H1 (cell line): ENCODE results near the gene TIGD1. TPM values are rescaled to one million over a fixed set of nuclear protein-coding genes. Genes with fewer than 3 reads are reported as not detected.
A peak's percentile ranks its signal among the peaks of the same experiment; 100 is the strongest.

Experiments
- CTCF ChIA-PET: fragments of 300-600 bp; sonication (Branson Sonifier 250); formaldehyde crosslinking; loops from one replicate; lab custom pipeline; 2021; ENCODE audit not compliant: partially characterized antibody; lab: Charles Lee
- POLR2A ChIA-PET: fragments of 300-600 bp; sonication (Branson Sonifier 250); formaldehyde crosslinking; loops from one replicate; lab custom pipeline; 2021; ENCODE audit warnings: inconsistent platforms; ENCODE audit not compliant: partially characterized antibody; lab: Charles Lee
- DNase-seq, 2 experiments: peaks; one replicate each; pipeline versions ENCODE4 v3.0.0 to v3.0.0-alpha.2; 2010 to 2022; ENCODE audit warnings: low spot score in 2 of 2, low read depth in 1 of 2, mixed read lengths in 1 of 2
- FAIRE-seq: peaks from 2 replicates; lab custom pipeline; 2011; peaks lifted over from hg19 to GRCh38; lab: Jason Lieb, UNC
- H2AFZ ChIP-seq: 2 replicates; pipeline ENCODE4 v1.8.1; 2012; ENCODE audit warnings: low read length, inconsistent platforms
- H2AK5ac ChIP-seq: 2 replicates; pipeline ENCODE4 v1.6.1; 2013; ENCODE audit warnings: low read depth, low read length
- H2BK120ac ChIP-seq: replicated peaks from 2 replicates; pipeline ENCODE3; 2013; ENCODE audit warnings: low read depth, low read length, inconsistent platforms
- H2BK12ac ChIP-seq: 2 replicates; pipeline ENCODE4 v1.6.1; 2013; ENCODE audit warnings: low read depth, low read length
- H2BK15ac ChIP-seq: 2 replicates; pipeline ENCODE4 v1.6.1; 2013; ENCODE audit warnings: low read length
- H2BK20ac ChIP-seq: 2 replicates; pipeline ENCODE4 v1.6.1; 2013; ENCODE audit warnings: low read length
- H2BK5ac ChIP-seq: 2 replicates; pipeline ENCODE4 v1.6.1; 2013; ENCODE audit warnings: low read depth, low read length
- H3K14ac ChIP-seq: 2 replicates; pipeline ENCODE4 v1.6.1; 2013; ENCODE audit warnings: inconsistent platforms; ENCODE audit not compliant: insufficient read length
- H3K18ac ChIP-seq: 2 replicates; pipeline ENCODE4 v1.6.1; 2013; ENCODE audit warnings: low read length; ENCODE audit errors: extremely low read depth
- H3K23ac ChIP-seq: 2 replicates; pipeline ENCODE4 v1.6.1; 2013; ENCODE audit warnings: inconsistent platforms; ENCODE audit not compliant: insufficient read length
- H3K23me2 ChIP-seq: 2 replicates; pipeline ENCODE4 v1.6.1; 2013; ENCODE audit warnings: low read depth, low read length
- H3K27ac ChIP-seq: 2 replicates; pipeline ENCODE4 v1.6.1; 2011; ENCODE audit warnings: low read depth, low read length, inconsistent platforms
- H3K27me3 ChIP-seq, 4 experiments: replicated peaks in 1 of 4; 1 replicate in 1 of 4; 2 replicates in 3 of 4; pipeline versions ENCODE4 v1.6.1 to v1.8.1; 2011 to 2013; ENCODE audit warnings: low read length in 3 of 4, mild to moderate bottlenecking in 3 of 4, inconsistent platforms in 2 of 4, mixed read lengths in 2 of 4, moderate library complexity in 1 of 4; ENCODE audit not compliant: control insufficient read depth in 3 of 4, insufficient read depth in 3 of 4; ENCODE audit errors: extremely low read depth in 1 of 4
- H3K36me3 ChIP-seq, 4 experiments: 2 replicates each; pipeline versions ENCODE4 v1.6.1 to v1.8.1; 2011 to 2013; ENCODE audit warnings: mild to moderate bottlenecking in 4 of 4, low read length in 3 of 4, moderate library complexity in 2 of 4, control low read depth in 1 of 4, inconsistent platforms in 1 of 4; ENCODE audit not compliant: insufficient read depth in 4 of 4, control insufficient read depth in 2 of 4
- H3K4ac ChIP-seq: replicated peaks from 2 replicates; pipeline ENCODE3; 2013; ENCODE audit warnings: low read length, low read depth, mixed read lengths, inconsistent platforms; ENCODE audit not compliant: insufficient read length
- H3K4me1 ChIP-seq, 4 experiments: replicated peaks in 1 of 4; 1 replicate in 1 of 4; 2 replicates in 3 of 4; pipeline versions ENCODE4 v1.6.1 to v1.8.1; 2011 to 2013; ENCODE audit warnings: low read length in 3 of 4, inconsistent platforms in 2 of 4, mixed read lengths in 1 of 4; ENCODE audit not compliant: insufficient read depth in 4 of 4, control insufficient read depth in 3 of 4
- H3K4me2 ChIP-seq, 2 experiments: 2 replicates each; pipeline versions ENCODE4 v1.6.1 to v1.8.1; 2011 to 2013; ENCODE audit warnings: low read depth in 2 of 2, low read length in 2 of 2, control low read depth in 1 of 2, inconsistent platforms in 1 of 2, mild to moderate bottlenecking in 1 of 2; ENCODE audit not compliant: insufficient read depth in 1 of 2
- H3K4me3 ChIP-seq, 4 experiments: fragments of 200-600, 300-600 bp in 1 of 4; sonication (generic), shearing (Covaris generic), sonication (Bioruptor Twin) in 1 of 4; 2 replicates each; pipeline versions ENCODE4 v1.5.1 to v1.8.1; 2011 to 2016; ENCODE audit warnings: low read length in 4 of 4, low read depth in 3 of 4, control low read depth in 2 of 4, inconsistent platforms in 2 of 4, mild to moderate bottlenecking in 2 of 4, mixed read lengths in 1 of 4, moderate library complexity in 1 of 4; ENCODE audit not compliant: insufficient read depth in 2 of 4; ENCODE audit errors: extremely low read depth in 1 of 4
- H3K56ac ChIP-seq: replicated peaks from 2 replicates; pipeline ENCODE3; 2013; ENCODE audit warnings: low read depth, mild to moderate bottlenecking, mixed read lengths, low read length, inconsistent platforms; ENCODE audit not compliant: insufficient read length
- H3K79me1 ChIP-seq: 2 replicates; pipeline ENCODE4 v1.6.1; 2013; ENCODE audit warnings: low read depth, low read length, control low read depth
- H3K79me2 ChIP-seq, 2 experiments: 2 replicates each; pipeline versions ENCODE4 v1.6.1 to v1.8.1; 2012 to 2013; ENCODE audit warnings: low read length in 2 of 2, mild to moderate bottlenecking in 2 of 2, inconsistent platforms in 1 of 2; ENCODE audit not compliant: insufficient read depth in 2 of 2, control insufficient read depth in 1 of 2
- H3K9ac ChIP-seq, 4 experiments: replicated peaks in 1 of 4; 1 replicate in 1 of 4; 2 replicates in 3 of 4; pipeline versions ENCODE4 v1.6.1 to v1.8.1; 2011 to 2013; ENCODE audit warnings: low read depth in 3 of 4, low read length in 3 of 4, control low read depth in 2 of 4, mild to moderate bottlenecking in 2 of 4, moderate library complexity in 2 of 4, inconsistent platforms in 1 of 4; ENCODE audit errors: extremely low read depth in 1 of 4
- H3K9me3 ChIP-seq, 2 experiments: 2 replicates each; pipeline versions ENCODE4 v1.6.1 to v1.8.1; 2012 to 2013; ENCODE audit warnings: mild to moderate bottlenecking in 2 of 2, moderate library complexity in 2 of 2, control low read depth in 1 of 2, inconsistent platforms in 1 of 2, low read depth in 1 of 2, low read length in 1 of 2, mixed read lengths in 1 of 2; ENCODE audit not compliant: insufficient read depth in 2 of 2
- H4K20me1 ChIP-seq, 2 experiments: replicated peaks in 1 of 2; 2 replicates each; pipeline versions ENCODE3 to v1.8.1; 2011 to 2013; ENCODE audit warnings: inconsistent platforms in 2 of 2, low read length in 2 of 2, mild to moderate bottlenecking in 1 of 2; ENCODE audit not compliant: insufficient read depth in 2 of 2, control insufficient read depth in 1 of 2
- H4K5ac ChIP-seq: 2 replicates; pipeline ENCODE4 v1.6.1; 2013; ENCODE audit warnings: low read length, low read depth, mixed read lengths, inconsistent platforms; ENCODE audit not compliant: insufficient read length
- H4K8ac ChIP-seq: 2 replicates; pipeline ENCODE4 v1.8.0; 2013; ENCODE audit warnings: mild to moderate bottlenecking, moderate library complexity, low read length, inconsistent platforms; ENCODE audit not compliant: insufficient read depth; ENCODE audit errors: extremely low read depth
- H4K91ac ChIP-seq: replicated peaks from 2 replicates; pipeline ENCODE3; 2013; ENCODE audit warnings: low read length, mixed read lengths, inconsistent platforms; ENCODE audit not compliant: insufficient read length
- CBX5 ChIP-seq: fragments of 300-800, 300-1000 bp; sonication (generic); IDR thresholded peaks from 2 replicates; pipeline ENCODE4 v1.7.1; 2016; ENCODE audit warnings: antibody characterized with exemption, low read length, low read depth
- CREB1 ChIP-seq: IDR thresholded peaks from 2 replicates; pipeline ENCODE4 v1.6.1; 2012; ENCODE audit warnings: inconsistent platforms
- E2F6 ChIP-seq: IDR thresholded peaks from 2 replicates; pipeline ENCODE4 v1.6.1; 2012; ENCODE audit warnings: inconsistent platforms
- EP300 ChIP-seq, 2 experiments: IDR thresholded peaks; 1 replicate in 1 of 2; 2 replicates in 1 of 2; pipeline ENCODE4 v1.6.1; 2011 to 2012; ENCODE audit warnings: low read depth in 2 of 2, low read length in 2 of 2, mild to moderate bottlenecking in 2 of 2, borderline replicate concordance in 1 of 2, inconsistent platforms in 1 of 2, moderate library complexity in 1 of 2
- HDAC2 ChIP-seq, 2 experiments: fragments of 300-600 bp in 1 of 2; sonication (generic) in 1 of 2; IDR thresholded peaks; 2 replicates each; pipeline ENCODE4 v1.6.1; 2011 to 2012; ENCODE audit warnings: low read depth in 2 of 2, low read length in 2 of 2, mild to moderate bottlenecking in 2 of 2, moderate library complexity in 2 of 2, borderline replicate concordance in 1 of 2, inconsistent platforms in 1 of 2
- JUND ChIP-seq: IDR thresholded peaks from 2 replicates; pipeline ENCODE4 v1.6.1; 2011; ENCODE audit warnings: mild to moderate bottlenecking, improper control_type of control experiment, low read length
- SIN3A ChIP-seq, 2 experiments: IDR thresholded peaks in 1 of 2; conservative IDR thresholded peaks in 1 of 2; 2 replicates each; pipeline ENCODE4 v1.6.1; 2011 to 2012; ENCODE audit warnings: low read length in 2 of 2, improper control_type of control experiment in 1 of 2, low read depth in 1 of 2, mild to moderate bottlenecking in 1 of 2
- SIX5 ChIP-seq: IDR thresholded peaks from 2 replicates; pipeline ENCODE4 v1.6.1; 2011; ENCODE audit warnings: mild to moderate bottlenecking, low read depth, low read length
- TCF12 ChIP-seq: IDR thresholded peaks from 2 replicates; pipeline ENCODE4 v1.6.1; 2011; ENCODE audit warnings: low read depth, mild to moderate bottlenecking, low read length
- TEAD4 ChIP-seq: IDR thresholded peaks from 2 replicates; pipeline ENCODE4 v1.6.1; 2012; ENCODE audit warnings: low read depth, low read length, inconsistent platforms, mixed read lengths
- USF2 ChIP-seq: IDR thresholded peaks from 2 replicates; pipeline ENCODE4 v1.6.1; 2011; ENCODE audit warnings: low read length, improper control_type of control experiment
- YY1 ChIP-seq: IDR thresholded peaks from 2 replicates; pipeline ENCODE4 v1.6.1; 2011; ENCODE audit warnings: low read depth, mild to moderate bottlenecking, low read length
- WGBS, 2 experiments: shearing (Covaris generic) in 1 of 2; methylation state at CpG; one replicate each; pipeline versions ENCODE4 v1.1.6 to v1.1.7; 2013 to 2015; ENCODE audit warnings: low lambda C conversion rate in 2 of 2, mixed read lengths in 2 of 2, inconsistent platforms in 1 of 2, low coverage in 1 of 2, missing lambda C conversion rate in 1 of 2; ENCODE audit not compliant: insufficient replicate concordance in 2 of 2, insufficient coverage in 1 of 2, insufficient read length in 1 of 2; ENCODE audit errors: extremely low coverage in 1 of 2, missing lambda C conversion rate in 1 of 2; 5-methylcytosine and 5-hydroxymethylcytosine counted together
- polyA plus RNA-seq, 7 experiments: library from polyadenylated mRNA; depleted of rRNA in 3 of 7; stranded (reverse) in 5 of 7; unstranded in 2 of 7; fragments of >200 nt in 5 of 7; fragments of 200-250 nt in 2 of 7; gene quantifications; 1 replicate in 5 of 7; 2 replicates in 1 of 7; 4 replicates in 1 of 7; pipeline versions ENCODE4 v1.2.1 to v1.2.3, GENCODE V29; 2011 to 2013; ENCODE audit warnings: missing spikeins in 2 of 7, mixed read lengths in 2 of 7
- total RNA-seq: library from RNA; stranded (reverse); fragmentation: NEBNext Ultra II Directional; extraction: Animal tissue kit (Norgen Biotek cat#: 25700); gene quantifications from 2 replicates; pipeline ENCODE4 v1.2.1, GENCODE V29; 2021

Gene TIGD1
- total and polyA plus RNA-seq, 2 of the 8 experiments (the other 6 are each of a cell fraction or from before 2014, with no cell fraction given): 4.7 to 8.3 TPM

DNA sequence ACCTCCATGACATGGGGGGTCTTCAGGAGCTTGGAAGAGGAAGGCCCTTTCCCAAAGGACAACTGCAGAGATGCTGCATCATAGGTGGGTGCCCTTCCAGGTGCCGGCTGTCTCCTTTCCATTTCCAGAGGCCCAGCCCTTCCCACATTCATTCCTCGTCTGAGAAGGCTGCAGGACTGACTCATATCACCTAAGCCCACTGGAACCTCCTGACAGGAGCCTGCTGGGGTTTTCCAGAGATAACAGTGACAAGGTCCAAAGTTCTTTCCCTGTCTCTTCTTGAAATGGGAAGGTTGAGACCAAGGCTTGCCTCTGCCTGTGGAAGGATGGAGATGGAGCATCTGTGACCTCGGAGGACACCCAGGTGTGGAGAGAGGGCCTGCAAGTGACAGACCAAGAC, 33.8 kb downstream of the TIGD1 start:
- peaks cover 0 to 4% (median 3%) of the 10 kb centered on the region in 4 experiments; a peak in 5 of 7 replicates for H3K4me1 ChIP-seq
- H2BK120ac ChIP-seq: no peak overlapping the region
- no peak overlapping the region for H2BK12ac ChIP-seq
- no peak overlapping the region for H2BK20ac ChIP-seq
- H3K4me3 ChIP-seq: no peak overlapping the region
- no peak overlapping the region for H3K18ac ChIP-seq
- H2AK5ac ChIP-seq: no peak overlapping the region
- H3K14ac ChIP-seq: no peak overlapping the region
- H3K56ac ChIP-seq: no peak overlapping the region
- H2BK15ac ChIP-seq: peak overlapping the region; percentile 61; the same call in 1 of the 2 replicates
- no peaks in the 10 kb centered on the region for H3K9me3 ChIP-seq
- ChIA-PET CTCF (interaction anchor here (1.4 to 10.6 kb wide), 4 partner anchors 8 to 79 kb away, joined by 3 to 176 read pairs (median 5); no protein-coding TSS in a partner anchor), POLR2A (interaction anchor here (0.7 kb wide), 1 partner anchor 44 kb away, joined by 3 read pairs; no protein-coding TSS in a partner anchor)
- no peak overlapping the region for H4K91ac ChIP-seq
- H3K23ac ChIP-seq: no peak overlapping the region
- DNase-seq (no peak), FAIRE-seq (no peak)
- H4K8ac ChIP-seq: no peak overlapping the region
- peaks cover 0 to 11% (median 8%) of the 10 kb centered on the region in 4 experiments; a peak in 6 of 7 replicates for H3K27me3 ChIP-seq
- no peaks in the 10 kb centered on the region for H4K20me1 ChIP-seq
- no peak overlapping the region for H3K4ac ChIP-seq
- no peak overlapping the region for H2BK5ac ChIP-seq
- H4K5ac ChIP-seq: no peak overlapping the region
- H3K9ac ChIP-seq: no peak overlapping the region
- no peak overlapping the region for H2AFZ ChIP-seq
- H3K27ac ChIP-seq: no peak overlapping the region
- H3K79me2 ChIP-seq: no peaks in the 10 kb centered on the region
- 77% methylated on average over 3 of the region's 3 CpGs; no CpG with 5 or more reads in 1 of the 2 experiments for WGBS, 2 experiments
- H3K23me2 ChIP-seq: peaks cover 2% of the 10 kb centered on the region; the same call in 1 of the 2 replicates
- no peak overlapping the region for H3K4me2 ChIP-seq
- no peaks in the 10 kb centered on the region for H3K36me3 ChIP-seq
- no peaks in the 10 kb centered on the region for H3K79me1 ChIP-seq
- TF ChIP-seq TCF12 (no peak), E2F6 (no peak), CREB1 (no peak), JUND (no peak), SIN3A (conservative IDR thresholded peaks at IDR 0.05 in 1 of 2, IDR thresholded peaks at IDR 0.05 in 1 of 2; ENCODE audit: low read depth in 1 of 2, low read length in 2 of 2) (no peak), TEAD4 (no peak), EP300 (IDR thresholded peaks at IDR 0.05; ENCODE audit: borderline replicate concordance in 1 of 2, low read depth in 2 of 2, low read length in 2 of 2) (no peak), YY1 (no peak), CBX5 (no peak), USF2 (no peak), SIX5 (no peak), HDAC2 (IDR thresholded peaks at IDR 0.05; ENCODE audit: borderline replicate concordance in 1 of 2, low read depth in 2 of 2, low read length in 2 of 2) (no peak)
